HepG2 (cell line): ENCODE results near the gene THSD4. TPM values are rescaled to one million over a fixed set of nuclear protein-coding genes. Genes with fewer than 3 reads are reported as not detected.

Experiments
- ATAC-seq: fragments of 200-7000 bp; cut with Tn5 transposase; 3 replicates; pipeline ENCODE4 v1.9.1; 2020; ENCODE audit warnings: mild to moderate bottlenecking, moderate library complexity
- BruUV-seq: library from RNA; stranded (reverse); fragments of 400-500 nt; replicated peaks from 2 replicates; lab custom pipeline; 2021; lab: Mats Ljungman, UMichigan
- CTCF ChIA-PET: fragments of 300-600 bp; formaldehyde crosslinking; extraction: SDS; loops from one replicate; lab custom pipeline; 2021; ENCODE audit warnings: low total read pairs, inconsistent platforms, low intra/inter-chr PET ratio; lab: Yijun Ruan, JAX
- POLR2A ChIA-PET: fragments of 350-600 bp; sonication (Branson Sonifier 250); formaldehyde crosslinking; loops from one replicate; lab custom pipeline; 2020; ENCODE audit warnings: antibody characterized with exemption, inconsistent platforms; lab: Yijun Ruan, JAX
- DNase-seq: peaks from one replicate; pipeline ENCODE4 v3.0.0-alpha.2; 2015; ENCODE audit warnings: low spot score
- FAIRE-seq: peaks from 3 replicates; lab custom pipeline; 2011; peaks lifted over from hg19 to GRCh38; lab: Jason Lieb, UNC
- H2AFZ ChIP-seq: one replicate; pipeline ENCODE4 v1.6.1; 2011; ENCODE audit warnings: low read length, inconsistent platforms
- H3K27ac ChIP-seq: fragments of 300-600 bp; 3 replicates; pipeline ENCODE4 v1.8.0; 2011; ENCODE audit warnings: mixed run types, mild to moderate bottlenecking, mixed read lengths, low read length, inconsistent platforms; ENCODE audit not compliant: insufficient read depth; ENCODE audit errors: extremely low read length
- H3K27me3 ChIP-seq, 2 experiments: fragments of 200-600 bp in 1 of 2; 2 replicates in 1 of 2; 3 replicates in 1 of 2; pipeline versions ENCODE4 v1.6.0 to v1.8.0; 2011; ENCODE audit warnings: low read length in 2 of 2, mild to moderate bottlenecking in 2 of 2, moderate library complexity in 2 of 2, inconsistent platforms in 1 of 2; ENCODE audit not compliant: insufficient read depth in 2 of 2, control insufficient read depth in 1 of 2
- H3K36me3 ChIP-seq, 2 experiments: fragments of 200-600 bp in 1 of 2; replicated peaks in 1 of 2; 2 replicates in 1 of 2; 3 replicates in 1 of 2; pipeline versions ENCODE4 v1.5.1 to v1.8.0; 2011; ENCODE audit warnings: low read length in 2 of 2, inconsistent platforms in 1 of 2; ENCODE audit not compliant: insufficient read depth in 2 of 2, control insufficient read depth in 1 of 2
- H3K4me1 ChIP-seq: 2 replicates; pipeline ENCODE4 v1.5.1; 2012; ENCODE audit warnings: low read length, inconsistent platforms; ENCODE audit not compliant: insufficient read depth
- H3K4me2 ChIP-seq: 2 replicates; pipeline ENCODE4 v1.6.0; 2011; ENCODE audit warnings: low read depth, low read length, inconsistent platforms
- H3K4me3 ChIP-seq, 3 experiments: fragments of 200-600 bp in 1 of 3; sonication (generic), shearing (Covaris generic) in 1 of 3; replicated peaks in 1 of 3; 2 replicates each; pipeline ENCODE4 v1.5.1; 2011 to 2016; ENCODE audit warnings: low read length in 3 of 3, inconsistent platforms in 2 of 3, low read depth in 2 of 3, mild to moderate bottlenecking in 2 of 3, control low read depth in 1 of 3, mixed read lengths in 1 of 3; ENCODE audit not compliant: insufficient read depth in 1 of 3
- H3K79me2 ChIP-seq: one replicate; pipeline ENCODE4 v1.6.1; 2011; ENCODE audit warnings: low read length, inconsistent platforms; ENCODE audit not compliant: insufficient read depth
- H3K9ac ChIP-seq: 2 replicates; pipeline ENCODE4 v1.6.0; 2011; ENCODE audit warnings: mild to moderate bottlenecking, low read depth, low read length, inconsistent platforms; ENCODE audit not compliant: insufficient read depth
- H3K9me3 ChIP-seq: 2 replicates; pipeline ENCODE4 v1.5.1; 2012; ENCODE audit warnings: mild to moderate bottlenecking, low read length
- H4K20me1 ChIP-seq: 2 replicates; pipeline ENCODE4 v1.6.0; 2011; ENCODE audit warnings: inconsistent platforms, mild to moderate bottlenecking, low read length, moderate library complexity; ENCODE audit not compliant: insufficient read depth
- MBD4 ChIP-seq: IDR thresholded peaks from 2 replicates; pipeline ENCODE4 v1.6.1; 2012; ENCODE audit warnings: low read length, inconsistent platforms, borderline replicate concordance
- MED1 ChIP-seq: sonication (generic); formaldehyde crosslinking; IDR thresholded peaks from 2 replicates; pipeline ENCODE4 v1.4.0; 2020; ENCODE audit warnings: missing genetic modification reagents
- MXI1 ChIP-seq: IDR thresholded peaks from 3 replicates; pipeline ENCODE4 v1.6.1; 2012; ENCODE audit warnings: low read depth, low read length, inconsistent platforms, borderline replicate concordance
- NAIF1 ChIP-seq: sonication (generic); formaldehyde crosslinking; IDR thresholded peaks from 2 replicates; pipeline ENCODE4 v1.5.0; 2020; ENCODE audit warnings: mild to moderate bottlenecking, missing genetic modification reagents, borderline replicate concordance
- NBN ChIP-seq: fragments of 450-650 bp; conservative IDR thresholded peaks from 2 replicates; pipeline ENCODE4 v1.6.1; 2017
- NRL ChIP-seq: sonication (generic); formaldehyde crosslinking; IDR thresholded peaks from 2 replicates; pipeline ENCODE4 v1.5.0; 2020; ENCODE audit warnings: missing genetic modification reagents, mild to moderate bottlenecking, moderate library complexity, borderline replicate concordance
- PITX1 ChIP-seq: sonication (generic); formaldehyde crosslinking; IDR thresholded peaks from 2 replicates; pipeline ENCODE4 v1.5.1; 2020; ENCODE audit warnings: mild to moderate bottlenecking, missing genetic modification reagents
- RFX1 ChIP-seq: fragments of 450-650 bp; IDR thresholded peaks from 2 replicates; pipeline ENCODE4 v1.6.1; 2017
- SALL1 ChIP-seq: sonication (generic); formaldehyde crosslinking; IDR thresholded peaks from 2 replicates; pipeline ENCODE4 v1.8.0; 2022; ENCODE audit warnings: mild to moderate bottlenecking, missing genetic modification reagents
- SP4 ChIP-seq: sonication (generic); formaldehyde crosslinking; IDR thresholded peaks from 2 replicates; pipeline ENCODE4 v1.8.1; 2023; ENCODE audit warnings: mild to moderate bottlenecking, missing genetic modification reagents
- TBX2 ChIP-seq: sonication (generic); formaldehyde crosslinking; IDR thresholded peaks from 2 replicates; pipeline ENCODE4 v1.5.0; 2020; ENCODE audit warnings: missing genetic modification reagents, mild to moderate bottlenecking, borderline replicate concordance
- TEAD3 ChIP-seq: optimal IDR thresholded peaks from 2 replicates; pipeline ENCODE3; 2016; ENCODE audit warnings: borderline replicate concordance
- XRCC5 ChIP-seq: fragments of 200-400 bp; formaldehyde crosslinking; optimal IDR thresholded peaks from 2 replicates; pipeline ENCODE3; 2017; ENCODE audit warnings: mild to moderate bottlenecking, low read length
- ZBTB33 ChIP-seq: sonication (generic); formaldehyde crosslinking; IDR thresholded peaks from 2 replicates; pipeline ENCODE4 v1.4.0; 2020; ENCODE audit warnings: missing genetic modification reagents
- ZBTB49 ChIP-seq: sonication (generic); formaldehyde crosslinking; IDR thresholded peaks from 2 replicates; pipeline ENCODE4 v1.4.0; 2020; ENCODE audit warnings: missing genetic modification reagents, borderline replicate concordance
- ZNF20 ChIP-seq: sonication (generic); formaldehyde crosslinking; IDR thresholded peaks from 2 replicates; pipeline ENCODE4 v1.4.0; 2020; ENCODE audit warnings: mild to moderate bottlenecking, moderate library complexity, missing genetic modification reagents
- ZNF263 ChIP-seq: sonication (generic); formaldehyde crosslinking; IDR thresholded peaks from 2 replicates; pipeline ENCODE4 v1.4.0; 2020; ENCODE audit warnings: missing genetic modification reagents
- ZNF512B ChIP-seq: sonication (generic); formaldehyde crosslinking; IDR thresholded peaks from 2 replicates; pipeline ENCODE4 v1.5.1; 2020; ENCODE audit warnings: missing genetic modification reagents, mild to moderate bottlenecking, borderline replicate concordance
- WGBS: methylation state at CpG from one replicate; pipeline ENCODE4 v1.1.6; 2017; ENCODE audit warnings: low lambda C conversion rate; 5-methylcytosine and 5-hydroxymethylcytosine counted together
- in situ Hi-C: cut with HindIII; loops from 2 replicates; pipeline ENCODE4 v1.10.0; 2017; ENCODE audit warnings: low pct_unique_long_range_greater_than_20kb; ENCODE audit not compliant: extremely low pct_ligation_motif_present
- intact Hi-C: fragments of 100-400 bp; cut with micrococcal nuclease; formaldehyde crosslinking; loops from one replicate; pipeline ENCODE4 v1.10.0; 2022; ENCODE audit not compliant: unreplicated experiment
- polyA plus RNA-seq, 8 experiments: library from polyadenylated mRNA; depleted of rRNA in 3 of 8; stranded (reverse) in 7 of 8; unstranded in 1 of 8; fragments of >200 nt; fragmentation: Illumina TruSeq in 4 of 8; extraction: Trizol in 4 of 8; gene quantifications; 2 replicates each; pipeline versions ENCODE4 v1.2.1 to v1.2.3, GENCODE V29; 2011 to 2016; ENCODE audit warnings: low read depth in 4 of 8, missing spikeins in 1 of 8, mixed read lengths in 1 of 8; ENCODE audit not compliant: insufficient read depth in 1 of 8
- total RNA-seq, 5 experiments: library from RNA; depleted of rRNA; stranded (reverse); fragments of >200 nt; fragmentation: Illumina TruSeq; extraction: Trizol; gene quantifications; 2 replicates each; pipeline ENCODE4 v1.2.3, GENCODE V29; 2016; ENCODE audit warnings: low read depth in 1 of 5

The THSD4 gene
- total and polyA plus RNA-seq, 2 of the 13 experiments (the other 11 are each of a cell fraction or from before 2014, with no cell fraction given), result 0.07 to 0.21 TPM

- no peak for TF ChIP-seq ZBTB49 (CRISPR knock-in tag)
- TF ChIP-seq ZNF263 (CRISPR knock-in tag), result peak; percentile 92
- TF ChIP-seq, all 625 proteins: peak for 40
Observed at GRCh38 chr15:71114887-71115566, at the start of gene THSD4 (continued).

GRCh38 chr15:71066983-71067382, 48.3 kb upstream of the THSD4 start:
- in situ Hi-C loops (no loop called here), intact Hi-C loops (no loop called here)
- no peaks in the 10 kb centered on the region for H3K79me2 ChIP-seq
- ATAC-seq (no peak), FAIRE-seq (no peak), DNase-seq (no peak)
- no peaks in the 10 kb centered on the region for H4K20me1 ChIP-seq
- no peaks in the 10 kb centered on the region for H3K36me3 ChIP-seq
- no peak overlapping the region for H3K4me3 ChIP-seq
- no peak overlapping the region for H3K4me2 ChIP-seq
- no peak overlapping the region for H2AFZ ChIP-seq
- H3K9me3 ChIP-seq, result no peaks in the 10 kb centered on the region
- no peak overlapping the region for H3K27ac ChIP-seq
- ChIA-PET CTCF (no interaction called here), POLR2A (no interaction called here)
- WGBS, result 0% methylated on average over 5 of the region's 5 CpGs
- no peaks in the 10 kb centered on the region for H3K27me3 ChIP-seq
- no TSS peak for BruUV-seq
- H3K9ac ChIP-seq, result no peak overlapping the region
- H3K4me1 ChIP-seq, result no peaks in the 10 kb centered on the region
- TF ChIP-seq NAIF1 (CRISPR knock-in tag) (no peak), ZNF512B (no peak), XRCC5 (no peak), TBX2 (CRISPR knock-in tag) (no peak), MBD4 (no peak), ZBTB33 (CRISPR knock-in tag) (no peak), NBN (no peak), MXI1 (no peak), SALL1 (CRISPR knock-in tag) (no peak), ZNF20 (CRISPR knock-in tag) (no peak), TEAD3 (CRISPR knock-in tag) (no peak), RFX1 (no peak), SP4 (CRISPR knock-in tag) (no peak), MED1 (no peak), NRL (no peak), PITX1 (CRISPR knock-in tag) (no peak)
